ENCODE results near the gene HMGN1. TPM values are rescaled to one million over a fixed set of nuclear protein-coding genes. Genes with fewer than 3 reads are reported as not detected.

The HMGN1 gene
- total RNA-seq, 1 experiment from 2014 or later = 516 TPM

DNA sequence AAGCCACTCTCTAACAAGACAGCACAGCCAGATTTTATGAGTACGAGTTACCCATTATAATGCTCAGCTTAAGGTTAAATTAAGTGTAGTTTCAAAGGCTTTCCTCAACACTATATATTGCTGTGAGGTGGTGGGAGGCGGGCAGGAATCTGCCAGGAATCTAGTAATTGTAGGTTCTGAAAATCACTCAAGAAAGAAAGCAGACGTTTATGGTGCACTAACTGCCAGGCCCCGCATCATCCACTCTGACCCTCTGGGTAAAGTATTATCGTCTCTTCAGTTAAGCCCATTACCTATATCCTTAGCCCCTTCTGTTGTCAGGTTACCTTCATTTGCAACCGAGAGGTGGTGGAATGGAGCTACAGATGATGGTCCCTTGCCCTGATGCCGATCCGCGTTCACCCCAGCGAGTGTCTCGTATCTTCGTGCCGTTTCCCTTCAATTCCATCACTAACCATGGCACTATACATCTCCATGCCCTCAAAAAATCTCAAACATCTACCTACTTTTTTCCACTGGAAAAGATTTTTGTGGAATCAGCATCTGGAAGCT lies 12.4 kb downstream of the HMGN1 start:
- H3K23ac ChIP-seq (ENCODE audit: insufficient read length, low read depth, low read length) = no peak overlapping the region
- Mint-ChIP-seq H3K9me3 (no peaks in the 10 kb centered on the region), H3K4me1 (peaks cover 9 to 10% of the 10 kb centered on the region in 2 experiments), H3K36me3 (ENCODE audit: insufficient read depth in 1 of 3, low read depth in 3 of 3) (peaks cover 0 to 4% (median 3%) of the 10 kb centered on the region in 3 experiments; a peak in 4 of 7 replicates), H3K4me3 (no peak overlapping the region), H3K27me3 (ENCODE audit: low read depth) (no peaks in the 10 kb centered on the region), H3K27ac (peak overlapping the region in 1 of 3 experiments; percentile 28; a peak in 1 of 7 replicates)
- H3K79me2 ChIP-seq (ENCODE audit: insufficient read depth, low read length) = no peaks in the 10 kb centered on the region
- no peak overlapping the region for H3K56ac ChIP-seq (ENCODE audit: insufficient read length, low read depth, low read length)
- H2BK20ac ChIP-seq (ENCODE audit: low read depth, low read length, poor library complexity, severe bottlenecking) = no peak overlapping the region
- no peak overlapping the region for H4K5ac ChIP-seq (ENCODE audit: insufficient read length, low read depth, low read length)
- H2BK120ac ChIP-seq (ENCODE audit: low read depth, low read length, poor library complexity, severe bottlenecking) = no peak overlapping the region
- H3K27ac ChIP-seq (ENCODE audit: insufficient read length, low read depth, low read length) = no peak overlapping the region
- H3K9me3 ChIP-seq (ENCODE audit: control insufficient read depth, low read depth, low read length) = no peaks in the 10 kb centered on the region
- H2BK15ac ChIP-seq (ENCODE audit: low read depth, low read length) = no peak overlapping the region
- H2BK12ac ChIP-seq (ENCODE audit: insufficient read length, low read depth, low read length) = no peak overlapping the region
- H3K23me2 ChIP-seq (ENCODE audit: insufficient read length, low read depth, low read length, poor library complexity, severe bottlenecking) = no peaks in the 10 kb centered on the region
- H2BK5ac ChIP-seq (ENCODE audit: insufficient read length, low read length) = no peak overlapping the region
- H3K79me1 ChIP-seq (ENCODE audit: insufficient read depth, low read depth, low read length, poor library complexity, severe bottlenecking) = no peaks in the 10 kb centered on the region
- no peak overlapping the region for H3K14ac ChIP-seq (ENCODE audit: insufficient read depth, low read length)
- H3K4me1 ChIP-seq (ENCODE audit: insufficient read depth, low read length) = no peaks in the 10 kb centered on the region
- no peak overlapping the region for H3K4ac ChIP-seq (ENCODE audit: low read depth, low read length)
- H4K91ac ChIP-seq (ENCODE audit: insufficient read length, low read depth, low read length) = no peak overlapping the region
- H3K4me2 ChIP-seq (ENCODE audit: insufficient read depth, insufficient read length, low read length) = no peak overlapping the region
- TF ChIP-seq, protein P1, sequence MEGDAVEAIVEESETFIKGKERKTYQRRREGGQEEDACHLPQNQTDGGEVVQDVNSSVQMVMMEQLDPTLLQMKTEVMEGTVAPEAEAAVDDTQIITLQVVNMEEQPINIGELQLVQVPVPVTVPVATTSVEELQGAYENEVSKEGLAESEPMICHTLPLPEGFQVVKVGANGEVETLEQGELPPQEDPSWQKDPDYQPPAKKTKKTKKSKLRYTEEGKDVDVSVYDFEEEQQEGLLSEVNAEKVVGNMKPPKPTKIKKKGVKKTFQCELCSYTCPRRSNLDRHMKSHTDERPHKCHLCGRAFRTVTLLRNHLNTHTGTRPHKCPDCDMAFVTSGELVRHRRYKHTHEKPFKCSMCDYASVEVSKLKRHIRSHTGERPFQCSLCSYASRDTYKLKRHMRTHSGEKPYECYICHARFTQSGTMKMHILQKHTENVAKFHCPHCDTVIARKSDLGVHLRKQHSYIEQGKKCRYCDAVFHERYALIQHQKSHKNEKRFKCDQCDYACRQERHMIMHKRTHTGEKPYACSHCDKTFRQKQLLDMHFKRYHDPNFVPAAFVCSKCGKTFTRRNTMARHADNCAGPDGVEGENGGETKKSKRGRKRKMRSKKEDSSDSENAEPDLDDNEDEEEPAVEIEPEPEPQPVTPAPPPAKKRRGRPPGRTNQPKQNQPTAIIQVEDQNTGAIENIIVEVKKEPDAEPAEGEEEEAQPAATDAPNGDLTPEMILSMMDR (conservative IDR thresholded peaks at IDR 0.05) = no peak
- H4K20me1 ChIP-seq (ENCODE audit: control insufficient read depth, insufficient read depth, insufficient read length) = no peaks in the 10 kb centered on the region
- H3K18ac ChIP-seq (ENCODE audit: insufficient read length, low read depth, low read length) = no peak overlapping the region
- H4K8ac ChIP-seq (replicated peaks; ENCODE audit: insufficient read length, low read depth, low read length) = no peak overlapping the region
- no CpG with 5 or more reads among the region's 13 CpGs for WGBS (ENCODE audit: extremely low coverage, insufficient read length, low lambda C conversion rate)
- no peak overlapping the region for H2AK5ac ChIP-seq (ENCODE audit: insufficient read length, low read length)
- no peak overlapping the region for H2AFZ ChIP-seq (ENCODE audit: low read length)
- H3K27me3 ChIP-seq (ENCODE audit: insufficient read depth, low read length) = no peaks in the 10 kb centered on the region
- H3K9ac ChIP-seq (ENCODE audit: extremely low read depth, insufficient read length, low read length) = no peak overlapping the region
- H3T11ph ChIP-seq (ENCODE audit: low read length) = no peak overlapping the region
- DNase-seq = no peak

Data from H9 (cell line).